A549 (cell line): Measurements from ENCODE around the gene RUNX2. TPM values are rescaled to one million over a fixed set of nuclear protein-coding genes. Genes with fewer than 3 reads are reported as not detected.
A peak's percentile ranks its signal among the peaks of the same experiment; 100 is the strongest.

Experiments used
- ATAC-seq, 2 experiments: fragments of 200-7000 bp in 1 of 2; fragments of >200 bp in 1 of 2; cut with Nextera tagmentation in 1 of 2; cut with Tn5 transposase in 1 of 2; 3 replicates each; pipeline versions ENCODE4 v1.8.0 to v1.9.1; 2018 to 2020; ENCODE audit warnings: mild to moderate bottlenecking in 1 of 2, moderate library complexity in 1 of 2
- CTCF ChIA-PET: fragments of 300-600 bp; sonication (Branson Sonifier 250); formaldehyde crosslinking; extraction: SDS; loops from one replicate; lab custom pipeline; 2021; ENCODE audit warnings: antibody characterized with exemption, inconsistent platforms; lab: Yijun Ruan, JAX
- POLR2A ChIA-PET: fragments of 350-600 bp; formaldehyde crosslinking; extraction: SDS; loops from one replicate; lab custom pipeline; 2021; ENCODE audit warnings: antibody characterized with exemption, inconsistent platforms; lab: Yijun Ruan, JAX
- DNase-seq, 2 experiments: peaks; one replicate each; pipeline versions ENCODE4 v3.0.0 to v3.0.0-alpha.2; 2011 to 2016; ENCODE audit warnings: low read depth in 1 of 2, low spot score in 1 of 2
- FAIRE-seq: peaks from 2 replicates; lab custom pipeline; 2011; peaks lifted over from hg19 to GRCh38; lab: Jason Lieb, UNC
- H3K27ac ChIP-seq, 2 experiments: fragments of >200 bp; sonication (Bioruptor Twin); formaldehyde crosslinking; 3 replicates each; pipeline ENCODE4 v1.5.1; 2016 to 2017
- H3K4me1 ChIP-seq: fragments of >200 bp; sonication (Bioruptor Twin); formaldehyde crosslinking; 3 replicates; pipeline ENCODE4 v1.6.1; 2016
- H3K4me2 ChIP-seq: fragments of >200 bp; sonication (Bioruptor Twin); formaldehyde crosslinking; 3 replicates; pipeline ENCODE4 v1.6.1; 2016
- H3K4me3 ChIP-seq: fragments of >200 bp; sonication (Bioruptor Twin); formaldehyde crosslinking; 3 replicates; pipeline ENCODE4 v1.5.1; 2016
- H3K9me3 ChIP-seq: fragments of >200 bp; sonication (Bioruptor Twin); formaldehyde crosslinking; 3 replicates; pipeline ENCODE4 v1.6.1; 2016
- BHLHE40 ChIP-seq: IDR thresholded peaks from 2 replicates; pipeline ENCODE4 v1.6.1; 2012; ENCODE audit warnings: low read depth, low read length, inconsistent platforms
- CEBPB ChIP-seq, 2 experiments: fragments of >200 bp in 1 of 2; sonication (Bioruptor Twin) in 1 of 2; formaldehyde crosslinking in 1 of 2; IDR thresholded peaks; 2 replicates each; pipeline ENCODE4 v1.6.1; 2012 to 2016
- CTCF ChIP-seq: fragments of >200 bp; sonication (Bioruptor Twin); formaldehyde crosslinking; IDR thresholded peaks from 3 replicates; pipeline ENCODE4 v1.5.1; 2016
- EHF ChIP-seq: fragments of 250-450 bp; sonication (Bioruptor Pico); IDR thresholded peaks from 2 replicates; pipeline ENCODE4 v1.5.0; 2020; ENCODE audit warnings: mild to moderate bottlenecking
- ESRRA ChIP-seq: fragments of 150-350 bp; IDR thresholded peaks from 2 replicates; pipeline ENCODE4 v1.6.1; 2014; ENCODE audit warnings: mild to moderate bottlenecking, low read length, borderline replicate concordance
- GATA3 ChIP-seq: IDR thresholded peaks from 2 replicates; pipeline ENCODE4 v1.6.1; 2012; ENCODE audit warnings: borderline replicate concordance
- HDAC2 ChIP-seq: fragments of 200-600 bp; sonication (generic); IDR thresholded peaks from 2 replicates; pipeline ENCODE4 v1.6.1; 2016
- HES2 ChIP-seq: fragments of >200 bp; sonication (Bioruptor Twin); formaldehyde crosslinking; IDR thresholded peaks from 2 replicates; pipeline ENCODE4 v1.6.1; 2016
- HEYL ChIP-seq: fragments of 250-450 bp; sonication (Bioruptor Pico); IDR thresholded peaks from 2 replicates; pipeline ENCODE4 v1.8.0; 2021; ENCODE audit warnings: mild to moderate bottlenecking, moderate library complexity
- HMGXB4 ChIP-seq: fragments of 250-450 bp; sonication (Bioruptor Pico); IDR thresholded peaks from 2 replicates; pipeline ENCODE4 v1.5.0; 2021; ENCODE audit warnings: mild to moderate bottlenecking, moderate library complexity, borderline replicate concordance
- HOXB13 ChIP-seq: fragments of 250-450 bp; sonication (Bioruptor Pico); IDR thresholded peaks from 2 replicates; pipeline ENCODE4 v1.5.0; 2020; ENCODE audit warnings: low read depth, mild to moderate bottlenecking, moderate library complexity
- HOXB5 ChIP-seq: fragments of 250-450 bp; sonication (Bioruptor Pico); IDR thresholded peaks from 2 replicates; pipeline ENCODE4 v1.5.0; 2020; ENCODE audit warnings: mild to moderate bottlenecking, moderate library complexity
- KDM1A ChIP-seq: fragments of 200-600 bp; sonication (generic); IDR thresholded peaks from 2 replicates; pipeline ENCODE4 v1.6.1; 2016; ENCODE audit warnings: low read depth, mild to moderate bottlenecking
- KDM5A ChIP-seq: fragments of 200-600 bp; sonication (generic); IDR thresholded peaks from 2 replicates; pipeline ENCODE4 v1.6.1; 2016; ENCODE audit warnings: antibody characterized with exemption, mild to moderate bottlenecking
- MAX ChIP-seq: IDR thresholded peaks from 2 replicates; pipeline ENCODE4 v1.6.1; 2012
- MAZ ChIP-seq: fragments of 150-350 bp; IDR thresholded peaks from 2 replicates; pipeline ENCODE4 v1.6.1; 2014; ENCODE audit warnings: antibody characterized with exemption, low read depth, low read length, borderline replicate concordance
- MYC ChIP-seq: IDR thresholded peaks from 2 replicates; pipeline ENCODE4 v1.6.1; 2012; ENCODE audit warnings: mild to moderate bottlenecking, inconsistent platforms, low read length, improper control_type of control experiment, borderline replicate concordance
- NFE2L2 ChIP-seq: fragments of 150-350 bp; conservative IDR thresholded peaks from 2 replicates; pipeline ENCODE4 v1.6.1; 2014; ENCODE audit warnings: low read length
- NPAS2 ChIP-seq: fragments of 250-450 bp; sonication (Bioruptor Pico); IDR thresholded peaks from 2 replicates; pipeline ENCODE4 v1.8.0; 2022; ENCODE audit warnings: mild to moderate bottlenecking, moderate library complexity, borderline replicate concordance
- NR3C1 ChIP-seq: fragments of >200 bp; sonication (Bioruptor Twin); formaldehyde crosslinking; IDR thresholded peaks from 3 replicates; pipeline ENCODE4 v1.6.1; 2017
- RNF2 ChIP-seq: fragments of 200-600 bp; sonication (generic); IDR thresholded peaks from 2 replicates; pipeline ENCODE4 v1.6.1; 2016; ENCODE audit warnings: low read depth, mild to moderate bottlenecking, antibody characterized with exemption, moderate library complexity, borderline replicate concordance
- ZFP36 ChIP-seq: fragments of 450-650 bp; IDR thresholded peaks from 2 replicates; pipeline ENCODE4 v1.6.1; 2014; ENCODE audit warnings: borderline replicate concordance; ENCODE audit not compliant: partially characterized antibody
- WGBS: methylation state at CpG from one replicate; pipeline ENCODE4 v1.1.6; 2017; ENCODE audit errors: missing lambda C conversion rate; 5-methylcytosine and 5-hydroxymethylcytosine counted together
- polyA plus RNA-seq, 4 experiments: library from polyadenylated mRNA; depleted of rRNA in 3 of 4; stranded (reverse); fragments of >200 nt; fragmentation: RNase III in 1 of 4; extraction: RNeasy Plus Mini Kit Qiagen cat#74134 plus additional on column Dnase treatment in 1 of 4; gene quantifications; 2 replicates in 3 of 4; 3 replicates in 1 of 4; pipeline ENCODE4 v1.2.3, GENCODE V29; 2011 to 2017

The RUNX2 gene
- polyA plus RNA-seq, 2 of the 4 experiments (the other 2 are of a cell fraction) = 0.13 to 0.83 TPM

- Histone ChIP-seq H3K4me3 (no peak overlapping the region; the same call in 2 of the 3 replicates), H3K9me3 (no peaks in the 10 kb centered on the region), H3K27ac (peak overlapping the region in 1 of 2 experiments; percentile 86; a peak in 3 of 6 replicates), H3K4me2 (no peak overlapping the region; the same call in 2 of the 3 replicates), H3K4me1 (peaks cover 18% of the 10 kb centered on the region)
- ChIA-PET POLR2A (no interaction called here), CTCF (interaction anchor here (0.7 kb wide), 1 partner anchor 716 kb away, joined by 3 read pairs; no protein-coding TSS in a partner anchor)
- DNase-seq (no peak), FAIRE-seq (no peak), ATAC-seq (no peak)
- WGBS = 93% methylated on average over 29 of the region's 38 CpGs
- TF ChIP-seq NR3C1 = no peak
- no peak for TF ChIP-seq NFE2L2
- TF ChIP-seq RNF2 = no peak
- no peak for TF ChIP-seq BHLHE40
- no peak for TF ChIP-seq CTCF
- no peak for TF ChIP-seq NPAS2 (CRISPR knock-in tag)
- no peak for TF ChIP-seq KDM5A
- no peak for TF ChIP-seq HOXB5
Measured at GRCh38 chr6:45423824-45424450, 95.8 kb downstream of the RUNX2 start.

- WGBS = 70% methylated on average over 6 of the region's 6 CpGs
- POLR2A ChIA-PET = no interaction called here
- CTCF ChIA-PET = interaction anchor here (1.7 kb wide), 1 partner anchor 290 kb away, joined by 7 read pairs; no protein-coding TSS in a partner anchor
- Histone ChIP-seq H3K4me3 (no peak overlapping the region), H3K27ac (no peak overlapping the region), H3K4me1 (peaks cover 18% of the 10 kb centered on the region), H3K9me3 (no peaks in the 10 kb centered on the region), H3K4me2 (no peak overlapping the region)
- ATAC-seq (no peak), FAIRE-seq (no peak), DNase-seq (no peak)
- no peak for TF ChIP-seq GATA3
- TF ChIP-seq MAX = no peak
- TF ChIP-seq CEBPB (IDR thresholded peaks at IDR 0.05) = no peak
- TF ChIP-seq EHF (CRISPR knock-in tag) = no peak
- TF ChIP-seq HMGXB4 (CRISPR knock-in tag) = no peak
- TF ChIP-seq MAZ = no peak
- TF ChIP-seq HEYL (CRISPR knock-in tag) = no peak
- no peak for TF ChIP-seq HDAC2
- TF ChIP-seq MYC = no peak
- no peak for TF ChIP-seq HOXB5
- no peak for TF ChIP-seq ESRRA
Measured at GRCh38 chr6:45424451-45424861, 96.3 kb downstream of the RUNX2 start.

- Histone ChIP-seq H3K4me3 (no peak overlapping the region), H3K4me1 (peaks cover 2% of the 10 kb centered on the region; the same call in 2 of the 3 replicates), H3K27ac (no peak overlapping the region), H3K9me3 (no peaks in the 10 kb centered on the region), H3K4me2 (no peak overlapping the region)
- TF ChIP-seq HOXB5 (no peak), HES2 (no peak), ZFP36 (no peak), KDM1A (no peak), HOXB13 (CRISPR knock-in tag) (no peak)
- no peak for DNase-seq
- WGBS = 86% methylated on average over 4 of the region's 4 CpGs
- no peak for ATAC-seq
- ChIA-PET CTCF (interaction anchor here (1.5 to 1.7 kb wide), 2 partner anchors 288 to 950 kb away, joined by 5 to 7 read pairs; no protein-coding TSS in a partner anchor), POLR2A (no interaction called here)
- no peak for FAIRE-seq
Measured at GRCh38 chr6:45426251-45426650, 98.1 kb downstream of the RUNX2 start.
